Mesodermal cell (in vitro differentiated cells): ENCODE results near the gene GGA1.
A peak's percentile ranks its signal among the peaks of the same experiment; 100 is the strongest.

Experiments
- H3K27ac ChIP-seq: 2 replicates; pipeline ENCODE4 v1.7.0; 2013; ENCODE audit warnings: mild to moderate bottlenecking, low read depth, low read length, moderate library complexity; ENCODE audit not compliant: severe bottlenecking
- H3K36me3 ChIP-seq: 2 replicates; pipeline ENCODE4 v1.7.1; 2013; ENCODE audit warnings: mild to moderate bottlenecking, low read length, moderate library complexity; ENCODE audit not compliant: control insufficient read depth, insufficient read depth
- H3K4me1 ChIP-seq: one replicate; pipeline ENCODE4 v1.7.1; 2013; ENCODE audit warnings: mild to moderate bottlenecking, low read length; ENCODE audit not compliant: insufficient read depth, control insufficient read depth, poor library complexity, severe bottlenecking
- H3K4me3 ChIP-seq: 2 replicates; pipeline ENCODE4 v1.7.0; 2013; ENCODE audit warnings: low read length, control low read depth, mild to moderate bottlenecking; ENCODE audit not compliant: insufficient read depth, poor library complexity, severe bottlenecking; ENCODE audit errors: extremely low read depth
- H3K9me3 ChIP-seq: 2 replicates; pipeline ENCODE4 v1.7.1; 2013; ENCODE audit warnings: mild to moderate bottlenecking, low read length, moderate library complexity; ENCODE audit not compliant: control insufficient read depth
- WGBS, 2 experiments: methylation state at CpG; one replicate each; pipeline ENCODE4 v1.1.5; 2013; ENCODE audit warnings: missing lambda C conversion rate in 2 of 2; ENCODE audit not compliant: insufficient coverage in 2 of 2; 5-methylcytosine and 5-hydroxymethylcytosine counted together

Gene GGA1

DNA sequence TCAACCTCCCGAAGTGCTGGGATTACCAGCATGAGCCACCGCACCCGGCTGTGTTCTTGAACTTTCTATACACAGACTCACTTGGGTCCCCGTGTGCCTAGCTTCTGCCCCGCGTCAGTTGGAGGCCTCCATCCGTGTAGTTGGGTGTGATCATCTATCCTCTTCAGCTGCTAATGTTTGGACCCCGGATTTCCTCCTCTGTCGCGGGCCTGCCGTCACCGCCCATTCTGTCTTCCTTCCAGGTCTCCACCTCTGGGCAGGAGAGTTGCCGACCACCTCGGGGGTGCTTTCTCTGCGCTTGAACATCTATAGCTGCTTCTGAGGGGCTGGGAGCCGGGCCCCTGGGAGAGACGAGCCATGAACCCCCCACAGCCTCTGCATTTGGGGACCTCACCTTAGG lies 42.8 kb upstream of the GGA1 start:
- WGBS, 2 experiments = 95 to 96% methylated on average over 17 of the region's 17 CpGs
- H3K4me1 ChIP-seq = peaks cover 56% of the 10 kb centered on the region
- no peaks in the 10 kb centered on the region for H3K9me3 ChIP-seq
- H3K27ac ChIP-seq = no peak overlapping the region
- H3K4me3 ChIP-seq = no peak overlapping the region
- peaks cover 60% of the 10 kb centered on the region for H3K36me3 ChIP-seq

DNA sequence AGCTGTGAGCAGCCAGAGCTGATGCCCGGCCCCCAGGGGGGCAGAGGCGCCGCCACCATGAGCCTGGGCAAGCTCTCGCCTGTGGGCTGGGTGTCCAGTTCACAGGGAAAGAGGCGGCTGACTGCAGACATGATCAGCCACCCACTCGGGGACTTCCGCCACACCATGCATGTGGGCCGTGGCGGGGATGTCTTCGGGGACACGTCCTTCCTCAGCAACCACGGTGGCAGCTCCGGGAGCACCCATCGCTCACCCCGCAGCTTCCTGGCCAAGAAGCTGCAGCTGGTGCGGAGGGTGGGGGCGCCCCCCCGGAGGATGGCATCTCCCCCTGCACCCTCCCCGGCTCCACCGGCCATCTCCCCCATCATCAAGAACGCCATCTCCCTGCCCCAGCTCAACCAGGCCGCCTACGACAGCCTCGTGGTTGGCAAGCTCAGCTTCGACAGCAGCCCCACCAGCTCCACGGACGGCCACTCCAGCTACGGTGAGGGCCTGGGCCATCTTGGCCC lies 42.3 kb upstream of the GGA1 start:
- 95 to 97% methylated on average over 20 to 23 of the region's 28 CpGs for WGBS, 2 experiments
- H3K27ac ChIP-seq = no peak overlapping the region
- peaks cover 56% of the 10 kb centered on the region for H3K4me1 ChIP-seq
- H3K9me3 ChIP-seq = no peaks in the 10 kb centered on the region
- no peak overlapping the region for H3K4me3 ChIP-seq
- peaks cover 60% of the 10 kb centered on the region for H3K36me3 ChIP-seq

DNA sequence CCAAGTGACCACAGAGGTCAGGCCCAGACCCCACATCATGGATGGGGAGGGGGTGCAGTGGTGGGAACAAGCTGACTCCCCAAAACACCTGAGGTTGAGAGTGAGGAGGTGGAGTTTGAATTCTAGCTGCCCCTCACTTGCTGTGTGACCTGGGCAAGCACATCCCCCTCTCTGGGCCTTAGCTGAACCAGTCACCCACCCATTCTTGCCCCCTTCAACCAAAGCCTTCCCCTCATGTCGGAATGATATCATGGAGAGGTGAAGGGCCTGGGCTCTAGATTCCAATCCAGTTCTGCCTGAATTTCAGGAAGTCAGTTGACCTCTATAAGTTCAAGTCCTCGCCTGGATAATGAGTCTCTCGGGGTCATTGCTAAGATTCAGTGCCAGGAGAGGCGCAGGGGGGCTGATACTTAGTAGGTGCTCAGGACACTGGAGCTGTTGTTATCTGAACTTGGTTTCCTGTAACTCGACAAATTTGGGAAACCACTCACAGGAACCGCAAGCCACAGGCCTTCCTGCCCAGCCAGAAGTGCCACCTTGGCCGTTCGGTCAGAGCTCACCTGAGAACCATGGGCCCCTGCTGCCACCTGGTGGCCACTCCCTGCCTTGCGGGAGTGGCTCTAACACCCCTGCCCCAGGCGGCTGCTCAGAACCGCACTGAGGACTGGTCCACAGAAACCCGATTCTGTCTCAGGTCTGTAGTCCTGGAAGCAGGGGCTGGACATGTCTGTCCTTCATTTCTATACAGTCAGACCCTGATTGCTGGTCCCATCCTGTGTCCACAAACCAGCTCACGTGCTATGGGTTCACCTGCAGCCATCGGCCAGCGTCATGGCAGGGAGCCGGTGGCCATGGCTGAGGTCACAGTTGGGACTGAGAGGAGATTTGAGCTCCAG lies 41.5 kb upstream of the GGA1 start:
- H3K4me3 ChIP-seq = no peak overlapping the region
- H3K4me1 ChIP-seq = peaks cover 52% of the 10 kb centered on the region
- WGBS, 2 experiments = 68 to 70% methylated on average over 16 of the region's 16 CpGs
- H3K36me3 ChIP-seq = peaks cover 56% of the 10 kb centered on the region
- H3K27ac ChIP-seq = no peak overlapping the region
- H3K9me3 ChIP-seq = no peaks in the 10 kb centered on the region

DNA sequence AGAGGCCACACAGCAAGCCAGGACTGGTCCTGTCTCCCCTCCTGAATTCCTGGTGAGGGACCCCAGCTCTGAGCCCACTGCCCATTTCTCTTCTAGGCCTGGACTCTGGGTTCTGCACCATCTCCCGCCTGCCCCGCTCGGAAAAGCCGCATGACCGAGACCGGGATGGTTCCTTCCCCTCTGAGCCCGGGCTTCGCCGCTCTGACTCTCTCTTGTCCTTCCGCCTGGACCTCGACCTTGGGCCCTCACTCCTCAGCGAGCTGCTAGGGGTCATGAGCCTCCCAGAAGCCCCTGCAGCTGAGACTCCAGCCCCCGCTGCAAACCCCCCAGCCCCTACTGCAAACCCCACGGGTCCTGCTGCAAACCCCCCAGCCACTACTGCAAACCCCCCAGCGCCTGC lies 40.6 kb upstream of the GGA1 start:
- Histone ChIP-seq H3K4me3 (no peak overlapping the region), H3K36me3 (peaks cover 50% of the 10 kb centered on the region), H3K27ac (no peak overlapping the region), H3K9me3 (no peaks in the 10 kb centered on the region), H3K4me1 (peaks cover 44% of the 10 kb centered on the region)
- 93 to 96% methylated on average over 10 to 12 of the region's 15 CpGs for WGBS, 2 experiments

DNA sequence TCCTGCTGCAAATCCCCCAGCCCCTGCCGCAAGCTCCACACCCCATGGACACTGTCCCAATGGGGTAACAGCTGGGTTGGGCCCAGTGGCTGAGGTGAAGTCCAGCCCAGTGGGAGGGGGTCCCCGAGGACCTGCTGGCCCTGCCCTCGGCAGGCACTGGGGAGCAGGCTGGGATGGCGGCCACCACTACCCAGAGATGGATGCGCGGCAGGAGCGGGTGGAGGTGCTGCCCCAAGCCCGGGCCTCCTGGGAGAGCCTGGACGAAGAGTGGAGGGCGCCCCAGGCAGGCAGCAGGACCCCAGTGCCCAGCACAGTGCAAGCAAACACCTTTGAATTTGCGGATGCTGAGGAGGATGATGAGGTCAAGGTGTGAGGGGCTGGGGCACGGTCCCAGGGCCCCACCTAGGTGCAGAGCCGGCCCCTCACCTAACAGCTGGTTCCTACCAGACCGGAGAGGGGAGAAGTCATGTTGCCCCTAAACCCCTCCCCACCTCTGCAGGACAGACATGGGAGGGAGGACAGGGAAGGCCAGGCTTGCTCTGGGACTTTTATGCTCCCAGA lies 40.1 kb upstream of the GGA1 start:
- peak overlapping the region; percentile 29 for H3K27ac ChIP-seq

DNA sequence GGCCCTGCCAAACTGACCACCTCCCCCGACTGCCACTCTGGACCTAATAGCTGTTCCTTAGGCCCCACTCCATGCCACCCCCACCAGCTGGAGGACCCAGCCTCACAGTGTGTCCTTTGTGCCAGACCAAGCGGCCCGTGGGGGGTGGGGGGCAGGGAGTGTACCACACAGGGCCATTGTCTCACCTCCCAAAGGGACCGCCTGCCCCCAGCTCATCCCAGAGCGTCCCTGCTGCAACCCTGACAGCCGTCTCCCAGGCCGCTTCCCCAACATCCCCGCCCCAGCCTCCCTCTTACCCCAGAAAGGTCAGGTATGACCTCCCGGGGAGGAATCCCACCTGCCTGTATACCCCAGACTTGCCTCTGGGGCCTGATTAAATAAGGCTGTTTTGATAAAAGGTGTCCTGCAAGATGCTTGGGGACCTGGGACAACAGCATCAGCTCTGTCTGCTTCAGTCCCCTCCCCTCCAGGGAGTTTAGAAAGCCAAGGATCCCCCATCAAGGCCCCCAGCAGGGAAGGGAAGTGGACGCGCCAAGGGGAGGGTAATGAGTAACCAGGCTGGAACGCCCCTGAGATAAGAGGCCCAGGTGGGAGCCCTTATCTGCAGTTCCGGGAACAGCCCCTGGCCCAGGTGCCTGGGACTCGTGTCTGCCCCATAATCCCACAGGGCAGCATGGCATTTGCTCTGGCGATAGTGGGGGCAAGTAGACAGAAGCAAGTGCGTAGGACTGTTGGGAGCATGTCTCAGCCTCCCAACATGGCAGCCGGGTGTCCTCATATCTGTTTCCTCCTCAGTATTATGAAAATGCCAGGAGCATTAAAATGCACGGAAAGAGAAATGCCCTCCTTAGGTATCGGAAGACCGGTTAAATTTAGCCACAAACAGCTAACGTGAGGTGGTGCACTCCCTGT lies 39.4 kb upstream of the GGA1 start:
- Histone ChIP-seq H3K27ac (peak overlapping the region; percentile 29), H3K4me1 (peaks cover 32% of the 10 kb centered on the region), H3K4me3 (no peak overlapping the region), H3K9me3 (no peaks in the 10 kb centered on the region), H3K36me3 (peaks cover 43% of the 10 kb centered on the region)
- WGBS, 2 experiments = 61 to 73% methylated on average over 10 to 16 of the region's 21 CpGs

More for the DNA sequence above, 40.1 kb upstream of the GGA1 start:
- WGBS, 2 experiments = 97 to 98% methylated on average over 10 of the region's 14 CpGs
- Histone ChIP-seq H3K4me3 (no peak overlapping the region), H3K36me3 (peaks cover 48% of the 10 kb centered on the region), H3K4me1 (peaks cover 40% of the 10 kb centered on the region), H3K9me3 (no peaks in the 10 kb centered on the region)

DNA sequence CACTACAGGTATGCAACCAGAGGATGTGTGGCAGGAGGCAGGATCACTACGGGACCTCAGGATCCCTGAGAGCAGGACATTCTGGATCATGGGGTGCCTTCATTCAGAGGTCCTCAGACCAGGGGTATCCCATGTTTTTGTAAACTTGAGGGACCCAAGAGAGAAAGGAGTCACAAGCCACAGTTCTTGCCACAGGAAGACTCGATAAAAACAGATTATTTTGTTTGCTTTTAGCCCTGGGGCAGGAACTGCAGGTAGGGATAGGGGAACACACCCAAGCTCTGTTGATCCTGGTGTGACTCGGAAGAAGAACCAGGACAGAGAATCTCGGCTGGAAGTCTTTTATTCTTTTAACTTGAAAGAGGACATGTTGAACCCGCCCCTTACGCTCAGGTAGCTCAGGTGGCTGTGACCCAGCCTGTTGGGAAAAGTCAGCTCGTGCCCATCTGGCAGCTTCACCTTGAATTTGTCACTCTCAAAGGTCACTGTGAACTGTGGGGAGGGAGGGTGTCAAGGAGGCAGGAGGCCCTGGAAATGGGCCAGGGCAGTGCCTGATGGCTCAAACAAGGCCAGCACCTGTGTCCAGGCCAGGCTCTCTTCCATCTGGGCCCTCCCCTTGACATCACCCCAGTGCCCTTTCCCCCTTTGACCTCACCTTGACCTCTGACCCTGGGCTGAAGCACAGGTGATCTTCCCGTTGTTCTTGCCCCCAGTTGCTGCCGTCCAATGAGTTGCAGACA lies 38.5 kb upstream of the GGA1 start:
- Histone ChIP-seq H3K4me3 (no peak overlapping the region), H3K9me3 (no peaks in the 10 kb centered on the region), H3K4me1 (peaks cover 28% of the 10 kb centered on the region), H3K27ac (no peak overlapping the region), H3K36me3 (peaks cover 40% of the 10 kb centered on the region)
- WGBS, 2 experiments = 80 to 81% methylated on average over 8 to 9 of the region's 9 CpGs

DNA sequence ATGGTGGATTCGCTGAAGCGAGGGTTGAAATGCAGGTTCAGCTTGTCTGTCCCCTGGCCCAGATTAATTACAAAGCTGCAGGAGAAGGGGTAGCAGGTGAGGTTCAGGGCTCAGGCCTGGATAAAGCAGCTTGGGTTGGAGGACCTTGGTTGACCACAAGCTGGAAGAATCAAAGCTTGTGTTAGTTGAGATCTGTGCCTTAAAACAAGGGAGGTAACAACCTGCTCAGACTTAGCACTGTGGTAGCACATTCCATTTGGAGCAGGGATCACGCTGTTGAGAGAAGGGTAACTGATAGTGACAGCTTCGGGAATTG lies 38.0 kb upstream of the GGA1 start:
- H3K4me3 ChIP-seq = no peak overlapping the region
- peaks cover 37% of the 10 kb centered on the region for H3K36me3 ChIP-seq
- no peaks in the 10 kb centered on the region for H3K9me3 ChIP-seq
- WGBS, 2 experiments = 90 to 96% methylated on average over 3 to 4 of the region's 4 CpGs
- peaks cover 28% of the 10 kb centered on the region for H3K4me1 ChIP-seq
- H3K27ac ChIP-seq = no peak overlapping the region

DNA sequence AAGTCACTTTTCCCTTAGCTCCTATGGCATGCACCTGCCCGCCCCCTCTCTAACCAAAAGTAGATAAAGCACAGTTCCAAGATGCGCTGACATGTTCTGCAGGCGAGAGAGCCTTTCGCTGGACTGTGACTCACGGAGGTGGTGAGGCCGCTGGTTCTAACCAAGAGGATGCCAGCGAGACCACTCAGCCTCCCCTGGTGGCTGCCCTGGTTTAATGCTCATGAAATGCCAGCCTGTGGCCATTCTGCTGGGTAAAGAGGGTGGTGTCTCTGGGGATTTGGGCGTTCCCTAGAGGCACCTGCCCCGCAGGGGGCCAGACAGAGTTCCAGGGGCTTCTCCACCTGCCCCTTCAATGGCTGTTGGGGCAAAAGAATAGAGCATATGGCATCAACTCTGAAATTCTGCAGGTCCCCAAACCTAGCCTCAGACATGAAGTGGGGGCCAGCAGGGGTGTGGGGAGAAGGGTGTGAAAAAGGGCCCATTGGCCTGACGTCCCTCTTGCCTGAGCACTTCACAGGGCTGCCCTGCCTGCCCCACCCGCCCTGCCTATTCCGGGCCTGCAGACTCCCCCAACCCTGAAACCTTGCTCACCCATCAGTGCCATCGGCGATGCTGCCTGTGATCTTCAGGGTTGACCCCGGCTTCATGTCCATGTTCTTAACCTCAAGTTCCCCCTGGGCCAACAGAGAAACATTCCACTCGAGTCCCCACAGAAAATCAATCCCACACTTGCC lies 37.2 kb upstream of the GGA1 start:
- no peak overlapping the region for H3K27ac ChIP-seq
- 84 to 95% methylated on average over 13 to 14 of the region's 16 CpGs for WGBS, 2 experiments

More for the DNA sequence above, 37.2 kb upstream of the GGA1 start:
- Histone ChIP-seq H3K4me3 (no peak overlapping the region), H3K9me3 (no peaks in the 10 kb centered on the region), H3K36me3 (peaks cover 29% of the 10 kb centered on the region), H3K4me1 (peaks cover 24% of the 10 kb centered on the region)
